HL-60 (cell line): ENCODE results near the gene KLK5.

Experiments
- DNase-seq, 2 experiments: peaks; one replicate each; pipeline ENCODE4 v3.0.0-alpha.2; 2010 to 2020; ENCODE audit warnings: low read depth in 1 of 2, low spot score in 1 of 2
- H3K27ac ChIP-seq: fragments of 250-450 bp; sonication (Bioruptor Pico); replicated peaks from 2 replicates; pipeline ENCODE4 v1.5.1; 2020; ENCODE audit warnings: mild to moderate bottlenecking, moderate library complexity
- H3K27me3 ChIP-seq: fragments of 250-450 bp; sonication (Bioruptor Pico); 2 replicates; pipeline ENCODE4 v1.5.1; 2021; ENCODE audit warnings: mild to moderate bottlenecking, moderate library complexity; ENCODE audit not compliant: insufficient read depth, poor library complexity, severe bottlenecking
- H3K4me3 ChIP-seq: replicated peaks from 2 replicates; pipeline ENCODE4 v1.5.1; 2011; ENCODE audit warnings: mild to moderate bottlenecking, control low read depth, low read length; ENCODE audit not compliant: insufficient read depth
- CTCF ChIP-seq: IDR thresholded peaks from one replicate; pipeline ENCODE4 v1.5.1; 2011; ENCODE audit warnings: low read length, control low read depth, inconsistent platforms; ENCODE audit not compliant: insufficient read depth
- GABPA ChIP-seq: IDR thresholded peaks from 2 replicates; pipeline ENCODE4 v1.6.1; 2012; ENCODE audit warnings: low read depth
- POLR2AphosphoS5 ChIP-seq: IDR thresholded peaks from 2 replicates; pipeline ENCODE4 v1.6.1; 2012; ENCODE audit warnings: low read depth
- REST ChIP-seq: IDR thresholded peaks from 2 replicates; pipeline ENCODE4 v1.6.1; 2012; ENCODE audit warnings: low read depth; ENCODE audit not compliant: insufficient replicate concordance
- SPI1 ChIP-seq: IDR thresholded peaks from 2 replicates; pipeline ENCODE4 v1.6.1; 2012; ENCODE audit warnings: low read depth, mild to moderate bottlenecking, borderline replicate concordance

The KLK5 gene

GRCh38 chr19:50906217-50906616 lies 46.6 kb downstream of the KLK5 start:
- H3K4me3 ChIP-seq = no peak overlapping the region
- peaks cover 24% of the 10 kb centered on the region for H3K27me3 ChIP-seq
- peak in 1 of 2 experiments; percentile 12 for DNase-seq
- H3K27ac ChIP-seq = no peak overlapping the region
- TF ChIP-seq REST (no peak), CTCF (peak; percentile 17)

- DNase-seq = no peak
- TF ChIP-seq GABPA = no peak
- TF ChIP-seq POLR2AphosphoS5 = no peak
- Histone ChIP-seq H3K4me3 (no peak overlapping the region), H3K27ac (no peak overlapping the region), H3K27me3 (peaks cover 3% of the 10 kb centered on the region)
Observed at GRCh38 chr19:50902640-50903039, 50.2 kb downstream of the KLK5 start.

GRCh38 chr19:50899569-50899968 lies 53.3 kb downstream of the KLK5 start:
- no peak overlapping the region for H3K27ac ChIP-seq
- peaks cover 3% of the 10 kb centered on the region for H3K27me3 ChIP-seq
- no peak overlapping the region for H3K4me3 ChIP-seq
- TF ChIP-seq CTCF (no peak), GABPA (peak; percentile 77)
- peak in 1 of 2 experiments; percentile 14 for DNase-seq

- Histone ChIP-seq H3K27me3 (peaks cover 3% of the 10 kb centered on the region), H3K27ac (no peak overlapping the region), H3K4me3 (no peak overlapping the region)
- no peak for TF ChIP-seq GABPA
- TF ChIP-seq POLR2AphosphoS5 = no peak
- no peak for TF ChIP-seq REST
- TF ChIP-seq CTCF = no peak
- no peak for TF ChIP-seq SPI1
- DNase-seq = no peak
Observed at GRCh38 chr19:50898018-50898417, 54.8 kb downstream of the KLK5 start.
